ENCODE data around the gene GREM1. TPM values are rescaled to one million over a fixed set of nuclear protein-coding genes. Genes with fewer than 3 reads are reported as not detected.
A peak's percentile ranks its signal among the peaks of the same experiment; 100 is the strongest.

The GREM1 gene
- total and polyA plus RNA-seq, 2 of the 4 experiments (the other 2 are of a cell fraction): 848 to 852 TPM

- Histone ChIP-seq H3K9me3 (ENCODE audit: control insufficient read depth, insufficient read depth, low read length) (no peaks in the 10 kb centered on the region), H2AK9ac (replicated peaks; ENCODE audit: low read depth, low read length, poor library complexity) (peak overlapping the region; percentile 56), H3K9ac (ENCODE audit: low read depth, low read length) (no peak overlapping the region), H3K4ac (ENCODE audit: low read depth, low read length) (0 out of 2 replicates have a peak overlapping the region, but pooled peaks have one; percentile 2), H3K23ac (ENCODE audit: low read depth, low read length) (no peak overlapping the region), H4K91ac (ENCODE audit: insufficient read depth, low read depth, low read length) (no peak overlapping the region), H4K8ac (ENCODE audit: low read depth in 2 of 2, low read length in 2 of 2) (no peak overlapping the region), H2BK120ac (ENCODE audit: low read depth, low read length) (no peak overlapping the region), H3K27ac (ENCODE audit: insufficient read depth, low read length) (no peak overlapping the region), H2AK5ac (ENCODE audit: low read depth, low read length) (peak overlapping the region; percentile 13), H2BK5ac (ENCODE audit: low read depth, low read length, poor library complexity, severe bottlenecking) (no peak overlapping the region), H2BK15ac (ENCODE audit: low read depth, low read length) (no peak overlapping the region), H3K56ac (ENCODE audit: extremely low read depth, insufficient read depth, low read length) (no peak overlapping the region), H3K79me1 (ENCODE audit: low read depth in 1 of 2, low read length in 2 of 2) (no peaks in the 10 kb centered on the region), H2AFZ (replicated peaks; ENCODE audit: low read length, poor library complexity) (peak overlapping the region; percentile 44), H3K36me3 (ENCODE audit: control insufficient read depth, insufficient read depth, low read length) (no peaks in the 10 kb centered on the region), H3K14ac (replicated peaks; ENCODE audit: low read depth, low read length) (peak overlapping the region; percentile 31), H4K20me1 (ENCODE audit: insufficient read depth, low read length) (no peaks in the 10 kb centered on the region), H3K4me1 (ENCODE audit: control insufficient read depth, insufficient read depth, low read length) (no peaks in the 10 kb centered on the region), H3K18ac (ENCODE audit: low read depth, low read length) (no peak overlapping the region), H3K9me1 (ENCODE audit: insufficient read depth, low read length) (no peaks in the 10 kb centered on the region), H4K5ac (ENCODE audit: low read depth, low read length) (no peak overlapping the region), H3K4me2 (ENCODE audit: low read depth, low read length) (no peak overlapping the region), H3K27me3 (ENCODE audit: control insufficient read depth, insufficient read depth, low read length) (no peaks in the 10 kb centered on the region), H3K4me3 (ENCODE audit: insufficient read depth, low read depth, low read length) (no peak overlapping the region), H2BK20ac (ENCODE audit: low read depth, low read length) (peak overlapping the region; percentile 65; the same call in 1 of the 2 replicates)
- ChIA-PET POLR2A (ENCODE audit: unreplicated experiment) (no interaction called here), CTCF (no interaction called here)
- intact Hi-C loops (cut with micrococcal nuclease): no loop called here
- TF ChIP-seq, protein P1, sequence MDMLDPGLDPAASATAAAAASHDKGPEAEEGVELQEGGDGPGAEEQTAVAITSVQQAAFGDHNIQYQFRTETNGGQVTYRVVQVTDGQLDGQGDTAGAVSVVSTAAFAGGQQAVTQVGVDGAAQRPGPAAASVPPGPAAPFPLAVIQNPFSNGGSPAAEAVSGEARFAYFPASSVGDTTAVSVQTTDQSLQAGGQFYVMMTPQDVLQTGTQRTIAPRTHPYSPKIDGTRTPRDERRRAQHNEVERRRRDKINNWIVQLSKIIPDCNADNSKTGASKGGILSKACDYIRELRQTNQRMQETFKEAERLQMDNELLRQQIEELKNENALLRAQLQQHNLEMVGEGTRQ (IDR thresholded peaks at IDR 0.05; ENCODE audit: low read depth, low read length): no peak
- TF ChIP-seq RAD21 (IDR thresholded peaks at IDR 0.05; ENCODE audit: low read length) (no peak), MAZ (IDR thresholded peaks at IDR 0.05; ENCODE audit: borderline replicate concordance, low read depth, low read length) (no peak), NFE2L2 (IDR thresholded peaks at IDR 0.05; ENCODE audit: low read depth, low read length) (no peak), POLR2A (IDR thresholded peaks at IDR 0.05; ENCODE audit: low read depth, low read length) (no peak), CEBPB (IDR thresholded peaks at IDR 0.05; ENCODE audit: low read depth, low read length) (no peak), RCOR1 (IDR thresholded peaks at IDR 0.05; ENCODE audit: insufficient replicate concordance, low read length) (no peak), RFX5 (IDR thresholded peaks at IDR 0.05; ENCODE audit: low read depth, low read length) (no peak)
- no TSS peak for BruUV-seq (replicated peaks)
- 100% methylated on average over 1 of the region's 5 CpGs; no CpG with 5 or more reads in 1 of the 2 experiments for WGBS, 2 experiments (ENCODE audit: extremely low coverage in 2 of 2, insufficient read length in 1 of 2)
- dilution Hi-C loops (cut with HindIII; ENCODE audit: low sequenced_read_pairs, unreplicated experiment): no loop called here
- DNase-seq: peak; percentile 29
- in situ Hi-C loops (cut with MboI; ENCODE audit: low sequenced_read_pairs): no loop called here
- no peak; the same call in 1 of the 2 replicates for ATAC-seq (ENCODE audit: low read depth)
These were observed 18.9 kb upstream of the GREM1 start for GRCh38 chr15:32698773-32699390.
